DMS114 treated with DMSO at 0.1 percent for 48 hours (cell line): ENCODE measurements around the gene SFT2D1.
"Not testable (repeated sequence)": the region's sequence is repeated elsewhere in the genome, so short reads cannot be mapped to it uniquely, and the experiment has no call there.

Source experiments
- DNase-seq: peaks from one replicate; lab custom pipeline; 2025; ENCODE audit not compliant: unreplicated experiment; lab: John Stamatoyannopoulos, UW

SFT2D1 gene

DNA sequence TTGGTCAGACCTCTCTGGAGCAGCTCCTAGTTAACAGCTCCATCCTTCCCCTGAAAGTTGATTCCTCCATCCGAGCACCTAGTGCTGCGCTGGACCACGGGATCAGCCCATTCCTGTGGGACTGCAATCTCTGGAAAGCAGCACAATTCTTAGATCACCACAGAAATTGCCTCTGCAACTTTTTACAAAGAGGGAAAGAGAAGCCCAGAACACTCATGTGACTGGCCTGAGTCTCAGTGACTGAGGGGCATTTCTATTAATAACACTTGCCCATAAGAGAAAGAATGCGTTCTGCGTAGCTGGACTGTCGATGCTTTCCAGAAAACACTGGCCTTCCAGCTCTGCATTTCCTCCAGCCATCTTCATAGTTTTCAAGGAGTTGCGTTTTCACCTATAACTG lies 22.1 kb upstream of the SFT2D1 start:
- DNase-seq: no peak

- not testable (repeated sequence) for DNase-seq
Measured at GRCh38 chr6:166362427-166362826, 20.1 kb upstream of the SFT2D1 start.

DNA sequence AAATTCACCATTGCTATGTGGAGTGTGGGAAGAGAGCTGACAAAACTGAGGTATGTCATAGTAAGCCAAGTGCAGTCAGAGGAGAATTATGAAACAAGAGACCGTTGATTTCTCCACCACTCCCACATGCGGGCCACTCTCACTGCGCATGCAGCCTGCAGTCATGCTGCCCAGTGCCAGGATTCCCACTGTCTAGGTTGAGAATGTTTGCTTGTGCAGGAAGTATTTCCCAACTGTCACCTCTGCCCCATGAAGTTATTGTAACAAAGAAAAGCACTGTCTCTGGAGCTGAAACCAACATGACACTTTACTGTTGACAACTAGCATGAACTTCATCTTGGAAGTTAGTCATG lies 18.7 kb upstream of the SFT2D1 start:
- no peak for DNase-seq

DNA sequence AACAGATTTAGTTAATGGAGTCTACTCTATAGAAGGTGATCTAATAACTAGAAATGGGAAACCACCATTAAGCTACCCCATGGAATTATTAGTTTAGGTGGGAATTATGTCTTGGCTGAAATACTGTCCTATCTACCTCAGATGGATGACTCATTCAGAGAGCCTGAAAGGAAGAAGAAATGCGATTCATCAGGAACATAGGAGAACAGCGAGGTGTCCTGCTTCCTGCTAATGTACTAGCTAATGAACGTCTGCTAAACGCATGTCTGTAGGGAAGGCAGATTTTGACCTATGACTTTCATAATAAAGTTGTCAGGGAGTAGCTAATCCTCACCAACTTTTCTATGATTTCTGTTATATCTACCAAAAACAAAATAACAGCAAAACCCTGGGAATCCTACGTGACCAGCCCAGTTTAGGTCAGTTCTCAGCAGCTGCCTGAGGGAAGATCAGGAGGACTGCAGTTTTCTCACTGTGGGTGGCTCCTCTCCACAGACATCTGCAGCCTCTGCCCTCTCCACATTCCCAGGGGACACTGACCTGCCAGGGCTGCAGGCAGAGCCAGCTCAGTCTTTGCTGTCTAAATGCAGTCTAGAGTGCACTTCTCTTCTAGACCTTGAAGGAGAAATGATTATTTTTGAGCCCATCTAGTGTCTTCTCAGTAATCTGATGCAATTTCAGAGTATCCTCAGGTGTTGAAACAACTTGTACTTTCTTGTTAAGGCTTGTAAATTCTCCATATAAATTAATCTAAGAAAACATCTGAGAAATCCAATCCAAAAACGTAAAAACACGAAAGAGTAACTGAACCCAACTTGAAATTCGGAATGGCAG lies 18.1 kb upstream of the SFT2D1 start:
- DNase-seq: no peak

DNA sequence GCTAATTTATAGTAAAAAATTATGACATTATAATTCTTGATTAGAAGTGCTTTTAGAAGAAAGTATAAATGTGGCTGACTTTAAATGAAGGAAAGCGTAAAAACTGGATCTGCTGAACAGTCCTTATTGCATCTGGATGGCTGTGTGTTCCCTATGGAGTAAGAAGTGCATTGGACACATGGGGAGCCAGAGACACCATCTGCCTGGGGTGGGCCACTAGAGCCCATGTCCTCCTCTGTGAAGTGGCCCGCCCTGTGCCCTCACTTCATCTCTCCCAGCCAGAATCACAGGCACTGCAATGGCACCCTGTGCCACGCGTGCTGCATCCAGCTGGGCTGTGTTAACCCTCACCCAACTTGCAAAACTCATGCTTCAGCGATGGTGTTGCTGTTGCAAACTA lies 13.2 kb upstream of the SFT2D1 start:
- DNase-seq: no peak

DNA sequence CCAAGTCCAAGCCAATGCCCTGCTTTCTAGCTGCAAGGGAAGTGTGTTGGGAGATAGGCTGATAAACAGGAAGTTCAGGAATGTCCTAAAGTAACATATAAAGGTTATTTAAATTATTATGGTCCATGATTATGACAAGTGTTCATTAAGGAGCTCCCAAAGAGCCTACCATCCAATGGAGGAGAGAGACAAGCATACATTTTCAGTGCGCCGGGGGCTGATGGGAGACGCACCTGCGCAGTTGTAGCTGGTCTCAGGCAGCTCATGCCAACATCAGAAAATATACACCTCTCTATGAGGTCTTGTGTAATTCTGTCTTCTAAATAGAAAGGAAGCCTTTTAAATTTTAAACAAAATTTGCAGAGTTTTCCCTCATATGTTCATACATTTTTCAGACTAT lies 12.6 kb upstream of the SFT2D1 start:
- DNase-seq: no peak

DNA sequence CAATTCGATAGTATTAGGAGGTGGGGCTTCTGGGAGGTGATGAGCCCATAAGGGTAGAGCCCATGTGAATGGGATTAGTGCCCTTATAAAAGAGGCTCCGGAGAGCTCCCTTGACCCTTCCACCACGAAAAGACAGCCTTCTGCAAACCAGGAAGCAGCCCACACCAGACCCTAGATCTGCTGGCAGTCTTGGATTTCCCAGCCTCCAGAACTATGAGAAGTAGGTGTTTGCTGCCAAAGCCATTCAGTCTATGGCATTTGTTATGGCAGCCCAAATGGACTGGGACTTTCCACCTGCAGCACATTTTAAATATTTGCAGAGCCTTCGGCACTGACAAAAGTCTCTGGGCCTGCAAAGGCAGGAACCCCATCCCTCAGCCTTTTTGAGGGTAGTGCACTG lies 11.8 kb upstream of the SFT2D1 start:
- no peak for DNase-seq

DNA sequence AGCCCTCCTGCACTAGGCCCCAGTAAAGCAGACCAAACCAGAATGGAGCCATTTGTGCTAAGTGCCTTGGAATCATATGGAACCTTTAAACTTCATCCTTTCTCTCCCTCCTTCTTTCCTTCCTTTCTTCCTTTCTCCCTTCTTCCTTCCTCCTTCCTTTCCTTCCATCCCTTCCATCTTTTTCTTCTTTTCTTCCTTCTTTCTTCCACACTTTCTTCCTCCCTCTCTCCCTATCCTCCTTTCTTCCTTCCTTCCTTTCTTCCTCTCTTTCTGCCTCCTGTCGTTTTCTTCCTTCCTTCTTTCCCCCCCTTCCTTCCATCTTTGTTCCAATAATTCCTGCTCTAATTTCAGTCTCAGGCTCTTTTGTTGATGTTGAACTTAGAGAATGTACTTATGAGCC lies 11.2 kb upstream of the SFT2D1 start:
- no peak for DNase-seq

- no peak for DNase-seq
Measured at GRCh38 chr6:166352923-166353322, 10.6 kb upstream of the SFT2D1 start.

GRCh38 chr6:166351715-166352285 lies 9.5 kb upstream of the SFT2D1 start:
- DNase-seq: no peak

GRCh38 chr6:166348305-166348949 lies 6.1 kb upstream of the SFT2D1 start:
- no peak for DNase-seq

- no peak for DNase-seq
Measured at GRCh38 chr6:166346965-166347364, 4.6 kb upstream of the SFT2D1 start.

DNA sequence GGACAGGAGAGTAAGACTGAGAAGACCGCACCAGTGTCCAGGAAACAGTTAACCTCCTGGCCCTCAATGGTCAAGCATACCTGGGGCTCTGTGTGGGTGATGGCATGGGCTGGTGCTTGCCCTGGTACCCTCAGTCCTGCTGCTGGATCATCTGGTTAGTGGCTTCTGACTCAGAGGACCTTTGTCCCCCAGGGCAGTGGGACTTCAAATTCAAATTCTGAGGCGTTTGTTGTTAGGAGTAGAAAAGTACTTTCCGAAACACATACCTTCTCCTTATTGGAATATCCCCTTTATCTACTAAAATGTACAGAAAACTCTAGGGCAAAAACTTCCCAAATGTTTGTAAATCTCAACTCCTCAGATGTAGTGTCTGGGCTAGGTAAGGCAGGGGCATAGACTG lies 4.1 kb upstream of the SFT2D1 start:
- no peak for DNase-seq

GRCh38 chr6:166345672-166346071 lies 3.3 kb upstream of the SFT2D1 start:
- DNase-seq: not testable (repeated sequence)

- DNase-seq: not testable (repeated sequence)
Measured at GRCh38 chr6:166344921-166345320, 2.6 kb upstream of the SFT2D1 start.

GRCh38 chr6:166344240-166344639 lies 1.9 kb upstream of the SFT2D1 start:
- no peak for DNase-seq

GRCh38 chr6:166343150-166343487 lies 774 bp upstream of the SFT2D1 start:
- DNase-seq: no peak

GRCh38 chr6:166341977-166342348 lies 382 bp downstream of the SFT2D1 start:
- no peak for DNase-seq

- DNase-seq: no peak
Measured at GRCh38 chr6:166341464-166341863, 881 bp downstream of the SFT2D1 start.

- DNase-seq: no peak
Measured at GRCh38 chr6:166338854-166339253, 3.5 kb downstream of the SFT2D1 start.

GRCh38 chr6:166336847-166337246 lies 5.5 kb downstream of the SFT2D1 start:
- no peak for DNase-seq
